CD4-positive, CD25-positive, alpha-beta regulatory T cell (primary cell): ENCODE measurements around the gene DOCK1. TPM values are rescaled to one million over a fixed set of nuclear protein-coding genes. Genes with fewer than 3 reads are reported as not detected.
A peak's percentile ranks its signal among the peaks of the same experiment; 100 is the strongest.

Source experiments
- ATAC-seq, 2 donors: fragments of 150-1000 bp; cut with Tn5 transposase; one replicate each; pipeline ENCODE4 v1.10.0; 2021; ENCODE audit warnings: low read depth in 2 of 2, moderate number of reproducible peaks in 2 of 2, moderate library complexity in 1 of 2
- DNase-seq, 3 donors: peaks; one replicate each; pipeline versions ENCODE4 v3.0.0 to v3.0.0-alpha.2; 2012 to 2022; ENCODE audit warnings: mixed read lengths in 1 of 3
- H3K27ac ChIP-seq: one replicate; pipeline ENCODE4 v1.7.0; 2013; ENCODE audit warnings: mild to moderate bottlenecking, low read length; ENCODE audit not compliant: insufficient read depth, poor library complexity, severe bottlenecking
- H3K27me3 ChIP-seq: one replicate; pipeline ENCODE4 v1.7.0; 2013; ENCODE audit warnings: low read length; ENCODE audit not compliant: control insufficient read depth, insufficient read depth
- H3K36me3 ChIP-seq: one replicate; pipeline ENCODE4 v1.7.0; 2013; ENCODE audit warnings: mild to moderate bottlenecking, low read length, moderate library complexity; ENCODE audit not compliant: control insufficient read depth, insufficient read depth
- H3K4me1 ChIP-seq: 2 replicates; pipeline ENCODE4 v1.7.0; 2013; ENCODE audit warnings: mild to moderate bottlenecking, low read length; ENCODE audit not compliant: insufficient read depth, control insufficient read depth, poor library complexity, severe bottlenecking
- H3K4me3 ChIP-seq: one replicate; pipeline ENCODE4 v1.7.0; 2013; ENCODE audit warnings: low read depth, mild to moderate bottlenecking, low read length, moderate library complexity
- H3K9me3 ChIP-seq, 2 experiments: 1 replicate in 1 of 2; 2 replicates in 1 of 2; pipeline ENCODE4 v1.7.0; 2013; ENCODE audit warnings: low read length in 2 of 2, mild to moderate bottlenecking in 1 of 2, moderate library complexity in 1 of 2; ENCODE audit not compliant: control insufficient read depth in 2 of 2
- H3K27ac Mint-ChIP-seq, 3 donors: one replicate each; pipeline ENCODE4 v1.8.0; 2020 to 2022; ENCODE audit warnings: mild to moderate bottlenecking in 3 of 3, mixed read lengths in 3 of 3, moderate library complexity in 2 of 3
- H3K27me3 Mint-ChIP-seq: one replicate; pipeline ENCODE4 v1.8.0; 2022; ENCODE audit warnings: mild to moderate bottlenecking, mixed read lengths
- H3K36me3 Mint-ChIP-seq: one replicate; pipeline ENCODE4 v1.8.0; 2020; ENCODE audit warnings: mixed read lengths
- H3K4me1 Mint-ChIP-seq, 4 donors: one replicate each; pipeline ENCODE4 v1.8.0; 2020 to 2022; ENCODE audit warnings: mixed read lengths in 4 of 4, mild to moderate bottlenecking in 1 of 4
- H3K4me3 Mint-ChIP-seq, 4 donors: one replicate each; pipeline ENCODE4 v1.8.0; 2020 to 2022; ENCODE audit warnings: mild to moderate bottlenecking in 4 of 4, mixed read lengths in 4 of 4, moderate library complexity in 3 of 4
- H3K9me3 Mint-ChIP-seq, 7 donors: one replicate each; pipeline ENCODE4 v1.8.0; 2020 to 2022; ENCODE audit warnings: mixed read lengths in 7 of 7, mild to moderate bottlenecking in 3 of 7, moderate library complexity in 2 of 7
- polyA plus RNA-seq, 4 donors: library from polyadenylated mRNA; unstranded; fragments of 300-500 nt; fragmentation: Illumina TruSeq; gene quantifications; one replicate each; pipeline ENCODE4 v1.2.3, GENCODE V29; 2021
- total RNA-seq: library from RNA; stranded (reverse); gene quantifications from one replicate; pipeline ENCODE4 v1.2.3, GENCODE V29; 2022

The DOCK1 gene
- total and polyA plus RNA-seq, 5 donors from 2014 or later: 0.20 TPM; not detected in 4

DNA sequence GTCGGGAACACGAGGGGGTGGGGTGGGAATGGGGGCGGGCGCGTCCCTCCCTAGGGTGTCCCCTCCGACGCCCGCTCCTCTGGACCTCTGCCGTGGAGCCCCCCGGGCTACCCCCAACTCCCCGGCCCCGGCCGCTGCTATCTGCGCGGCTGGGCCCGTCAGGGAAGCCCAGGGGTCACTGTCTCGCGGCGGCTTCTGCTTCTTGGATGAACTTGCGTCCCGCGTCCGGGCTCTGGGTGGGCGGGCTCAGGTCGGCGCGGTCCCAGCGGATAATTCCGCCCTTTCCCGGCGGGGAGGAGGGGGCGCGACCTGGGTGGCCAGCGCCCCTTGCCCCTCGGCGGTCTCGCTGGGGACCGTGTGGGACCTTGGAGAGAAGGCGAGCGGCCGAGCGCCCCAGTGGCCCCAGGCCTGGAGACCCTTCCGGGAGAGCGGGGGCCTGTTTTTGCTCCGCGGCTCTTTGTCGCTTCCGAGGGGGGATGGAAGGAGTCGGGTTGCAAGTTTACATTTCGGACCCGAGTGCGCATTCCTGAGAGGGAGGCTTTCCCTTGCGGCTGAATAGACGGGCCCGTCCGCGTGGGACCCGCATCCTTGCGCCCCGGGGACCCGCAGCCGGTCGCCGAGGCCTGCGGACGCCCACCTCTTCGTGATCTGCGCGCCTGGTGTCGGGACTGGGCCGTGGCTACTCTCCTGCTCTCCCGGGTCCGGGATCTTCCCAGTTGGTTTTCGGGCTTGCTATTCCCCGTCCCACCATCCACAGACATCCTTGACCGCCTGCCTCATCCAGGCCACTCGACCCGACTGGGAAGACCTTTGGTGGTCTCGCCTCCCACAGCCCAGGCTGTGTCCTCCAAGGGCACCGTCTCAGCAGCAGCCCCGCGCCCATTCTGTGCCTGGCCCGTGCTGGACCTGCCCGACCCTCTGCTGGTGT is 812 bp downstream of the DOCK1 start:
- Mint-ChIP-seq H3K27me3 (peaks cover 19% of the 10 kb centered on the region), H3K9me3 (peaks cover 0 to 12% (median under 1%) of the 10 kb centered on the region in 7 donors), H3K4me3 (peak overlapping the region in 2 of 4 donors; percentile 51 to 52), H3K36me3 (no peaks in the 10 kb centered on the region), H3K27ac (no peak overlapping the region), H3K4me1 (peaks cover 0 to 2% (median 0%) of the 10 kb centered on the region in 4 donors)
- H3K36me3 ChIP-seq: no peaks in the 10 kb centered on the region
- H3K27me3 ChIP-seq: no peaks in the 10 kb centered on the region
- H3K4me3 ChIP-seq: no peak overlapping the region
- DNase-seq (no peak), ATAC-seq (no peak)
- H3K9me3 ChIP-seq: no peaks in the 10 kb centered on the region
- no peaks in the 10 kb centered on the region for H3K4me1 ChIP-seq
- H3K27ac ChIP-seq: no peak overlapping the region

- Mint-ChIP-seq H3K27me3 (peaks cover 19% of the 10 kb centered on the region), H3K4me3 (peak overlapping the region in 1 of 4 donors; percentile 52), H3K27ac (no peak overlapping the region), H3K4me1 (peaks cover 0 to 2% (median 0%) of the 10 kb centered on the region in 4 donors), H3K36me3 (no peaks in the 10 kb centered on the region), H3K9me3 (peaks cover 0 to 10% (median 2%) of the 10 kb centered on the region in 7 donors)
- no peaks in the 10 kb centered on the region for H3K27me3 ChIP-seq
- ATAC-seq: no peak
- H3K27ac ChIP-seq: no peak overlapping the region
- H3K4me1 ChIP-seq: no peaks in the 10 kb centered on the region
- H3K4me3 ChIP-seq: no peak overlapping the region
- no peak for DNase-seq
- H3K9me3 ChIP-seq: no peaks in the 10 kb centered on the region
- no peaks in the 10 kb centered on the region for H3K36me3 ChIP-seq
Observed at GRCh38 chr10:126906704-126907422, 1.6 kb downstream of the DOCK1 start.

DNA sequence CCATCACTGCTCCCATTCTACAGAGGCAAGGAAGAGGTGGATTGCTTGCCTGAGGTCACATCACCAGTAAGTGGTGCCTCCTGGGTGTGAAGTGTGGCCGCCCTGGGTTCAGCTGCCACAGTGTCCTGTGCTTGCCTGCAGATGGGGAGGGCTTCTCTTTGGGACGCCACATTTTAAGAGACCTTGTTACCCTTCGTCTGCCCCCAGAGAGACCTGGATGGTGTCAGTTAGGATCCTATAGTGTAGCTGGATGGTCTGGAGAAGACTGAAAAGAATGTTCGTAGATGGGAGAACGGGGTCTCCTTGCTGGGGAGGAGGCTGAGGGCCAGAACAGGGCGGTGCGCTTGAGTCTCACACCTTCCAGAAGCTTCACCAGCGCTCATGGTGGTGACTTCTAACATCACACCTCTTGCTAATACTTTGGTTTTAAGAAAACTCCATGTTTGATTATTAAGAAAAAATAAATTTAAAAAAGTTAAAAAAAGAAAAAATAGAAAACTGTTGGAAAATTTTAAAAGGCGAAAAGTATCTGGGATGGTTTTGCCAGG is 2.3 kb downstream of the DOCK1 start:
- Mint-ChIP-seq H3K9me3 (peaks cover 0 to 9% (median 2%) of the 10 kb centered on the region in 7 donors), H3K36me3 (no peaks in the 10 kb centered on the region), H3K4me1 (peaks cover 0 to 2% (median 0%) of the 10 kb centered on the region in 4 donors), H3K27ac (no peak overlapping the region), H3K27me3 (peaks cover 19% of the 10 kb centered on the region), H3K4me3 (no peak overlapping the region)
- ATAC-seq (no peak), DNase-seq (no peak)
- Histone ChIP-seq H3K27me3 (no peaks in the 10 kb centered on the region), H3K4me3 (no peak overlapping the region), H3K9me3 (no peaks in the 10 kb centered on the region), H3K4me1 (no peaks in the 10 kb centered on the region), H3K36me3 (no peaks in the 10 kb centered on the region), H3K27ac (no peak overlapping the region)

- H3K27me3 Mint-ChIP-seq: peaks cover 19% of the 10 kb centered on the region
- Histone ChIP-seq H3K4me1 (no peaks in the 10 kb centered on the region), H3K27me3 (no peaks in the 10 kb centered on the region), H3K36me3 (no peaks in the 10 kb centered on the region), H3K27ac (no peak overlapping the region), H3K9me3 (no peaks in the 10 kb centered on the region), H3K4me3 (no peak overlapping the region)
- peaks cover 0 to 9% (median 2%) of the 10 kb centered on the region in 7 donors for H3K9me3 Mint-ChIP-seq
- H3K27ac Mint-ChIP-seq: no peak overlapping the region
- ATAC-seq (no peak), DNase-seq (no peak)
- no peaks in the 10 kb centered on the region for H3K36me3 Mint-ChIP-seq
- H3K4me3 Mint-ChIP-seq: no peak overlapping the region
- H3K4me1 Mint-ChIP-seq: peaks cover 0 to 2% (median 0%) of the 10 kb centered on the region in 4 donors
Observed at GRCh38 chr10:126908225-126908624, 3.0 kb downstream of the DOCK1 start.

DNA sequence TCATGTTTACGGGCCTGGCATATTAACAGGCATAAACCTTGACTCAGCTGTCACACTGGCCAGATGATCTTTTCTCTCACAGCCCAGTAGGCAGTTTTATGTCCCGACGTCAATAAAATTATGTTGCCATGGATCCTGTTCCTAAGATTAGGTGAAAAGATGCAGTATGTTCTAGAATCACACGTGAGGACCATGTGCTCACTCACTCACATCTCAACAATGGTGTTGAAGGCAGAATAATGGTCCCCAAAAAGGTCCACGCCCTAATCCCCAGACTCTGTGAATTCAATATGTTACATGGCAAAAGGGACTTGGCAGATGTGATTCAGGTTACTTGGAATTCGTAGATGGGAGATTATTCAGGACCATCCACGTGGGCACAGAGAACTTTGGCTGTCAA is 3.5 kb downstream of the DOCK1 start:
- peaks cover 0 to 2% (median 0%) of the 10 kb centered on the region in 4 donors for H3K4me1 Mint-ChIP-seq
- no peak for ATAC-seq

GRCh38 chr10:126909147-126909546 is 3.9 kb downstream of the DOCK1 start:
- Mint-ChIP-seq H3K27ac (no peak overlapping the region), H3K9me3 (peaks cover 0 to 5% (median 2%) of the 10 kb centered on the region in 7 donors), H3K27me3 (peaks cover 12% of the 10 kb centered on the region), H3K36me3 (no peaks in the 10 kb centered on the region), H3K4me1 (peaks cover 0 to 2% (median 0%) of the 10 kb centered on the region in 4 donors), H3K4me3 (no peak overlapping the region)
- Histone ChIP-seq H3K4me3 (no peak overlapping the region), H3K27ac (no peak overlapping the region), H3K36me3 (no peaks in the 10 kb centered on the region), H3K9me3 (no peaks in the 10 kb centered on the region), H3K4me1 (no peaks in the 10 kb centered on the region), H3K27me3 (no peaks in the 10 kb centered on the region)
- DNase-seq (no peak), ATAC-seq (no peak)

More for the DNA sequence above, 3.5 kb downstream of the DOCK1 start:
- peaks cover 0 to 5% (median 2%) of the 10 kb centered on the region in 7 donors for H3K9me3 Mint-ChIP-seq
- H3K4me3 Mint-ChIP-seq: no peak overlapping the region
- H3K9me3 ChIP-seq: no peaks in the 10 kb centered on the region
- H3K27ac ChIP-seq: no peak overlapping the region
- no peaks in the 10 kb centered on the region for H3K36me3 ChIP-seq
- no peak overlapping the region for H3K4me3 ChIP-seq
- H3K4me1 ChIP-seq: no peaks in the 10 kb centered on the region
- H3K27ac Mint-ChIP-seq: no peak overlapping the region
- DNase-seq: no peak
- peaks cover 17% of the 10 kb centered on the region for H3K27me3 Mint-ChIP-seq
- no peaks in the 10 kb centered on the region for H3K36me3 Mint-ChIP-seq
- no peaks in the 10 kb centered on the region for H3K27me3 ChIP-seq

- Mint-ChIP-seq H3K4me1 (peaks cover 0 to 2% (median 0%) of the 10 kb centered on the region in 4 donors), H3K36me3 (no peaks in the 10 kb centered on the region), H3K27ac (no peak overlapping the region), H3K4me3 (no peak overlapping the region), H3K9me3 (peaks cover 1 to 5% (median 3%) of the 10 kb centered on the region in 7 donors), H3K27me3 (peaks cover 7% of the 10 kb centered on the region)
- no peak overlapping the region for H3K4me3 ChIP-seq
- no peaks in the 10 kb centered on the region for H3K9me3 ChIP-seq
- no peaks in the 10 kb centered on the region for H3K36me3 ChIP-seq
- no peak overlapping the region for H3K27ac ChIP-seq
- no peak for DNase-seq
- H3K27me3 ChIP-seq: no peaks in the 10 kb centered on the region
- H3K4me1 ChIP-seq: no peaks in the 10 kb centered on the region
- no peak for ATAC-seq
Observed at GRCh38 chr10:126910196-126910595, 5.0 kb downstream of the DOCK1 start.
